ENCODE data around the gene SLC1A7. TPM values are rescaled to one million over a fixed set of nuclear protein-coding genes. Genes with fewer than 3 reads are reported as not detected.

The SLC1A7 gene
- total and polyA plus RNA-seq, 7 donors = 0.16 to 1.6 (median 0.85) TPM; not detected in 1

GRCh38 chr1:53071915-53072314, 70.5 kb downstream of the SLC1A7 start:
- Histone ChIP-seq H3K9me3 (no peaks in the 10 kb centered on the region), H3K4me3 (no peak overlapping the region), H3K27ac (no peak overlapping the region), H3K4me1 (peaks cover 0 to 6% (median under 1%) of the 10 kb centered on the region in 4 donors), H3K36me3 (peaks cover 1 to 28% (median 8%) of the 10 kb centered on the region in 4 donors), H3K27me3 (no peaks in the 10 kb centered on the region)
- no peak for DNase-seq
- TF ChIP-seq CTCF (IDR thresholded peaks at IDR 0.05) (no peak), EP300 (IDR thresholded peaks at IDR 0.05) (no peak), POLR2A (IDR thresholded peaks at IDR 0.05) (no peak), POLR2AphosphoS5 (IDR thresholded peaks at IDR 0.05) (no peak)
- WGBS, 2 donors = 94 to 96% methylated on average over 1 of the region's 1 CpG
- intact Hi-C loops (cut with DNase I) = no loop called here

- Histone ChIP-seq H3K27ac (no peak overlapping the region), H3K4me1 (peaks cover 0 to 12% (median 3%) of the 10 kb centered on the region in 4 donors), H3K4me3 (no peak overlapping the region), H3K27me3 (no peaks in the 10 kb centered on the region), H3K36me3 (peaks cover 0 to 24% (median 8%) of the 10 kb centered on the region in 4 donors), H3K9me3 (no peaks in the 10 kb centered on the region)
- TF ChIP-seq POLR2AphosphoS5 (IDR thresholded peaks at IDR 0.05) = no peak
- no peak for TF ChIP-seq CTCF (IDR thresholded peaks at IDR 0.05)
- TF ChIP-seq EP300 (IDR thresholded peaks at IDR 0.05) = no peak
- TF ChIP-seq POLR2A (IDR thresholded peaks at IDR 0.05) = no peak
- 88 to 90% methylated on average over 17 of the region's 17 CpGs for WGBS, 2 donors
- DNase-seq = peak; percentile 60
- intact Hi-C loops (cut with DNase I) = no loop called here
These were observed 71.1 kb downstream of the SLC1A7 start for GRCh38 chr1:53071167-53071865.

DNA sequence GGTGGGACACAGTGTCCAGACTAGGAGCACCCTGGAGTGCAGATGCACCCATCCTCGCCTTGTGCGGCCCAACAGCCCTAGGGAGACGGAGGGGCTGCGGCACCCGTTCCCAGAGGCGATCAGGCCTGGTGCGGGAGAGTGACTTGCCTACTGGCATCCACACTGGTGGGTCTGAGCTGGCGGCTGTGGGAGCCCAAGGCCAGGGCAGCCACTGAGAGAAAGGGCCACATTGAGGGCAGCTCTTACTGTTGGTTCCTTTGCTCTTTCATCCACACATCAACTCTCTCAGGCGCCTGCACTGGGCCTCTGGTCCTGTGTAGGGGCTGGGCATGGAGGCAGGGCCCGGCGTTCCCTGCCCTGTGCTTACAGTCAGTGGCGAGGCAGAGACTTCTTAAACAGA, 71.8 kb downstream of the SLC1A7 start:
- Histone ChIP-seq H3K9me3 (no peaks in the 10 kb centered on the region), H3K4me1 (peaks cover 0 to 18% (median 3%) of the 10 kb centered on the region in 4 donors), H3K36me3 (peaks cover 0 to 24% (median 8%) of the 10 kb centered on the region in 4 donors), H3K4me3 (no peak overlapping the region), H3K27me3 (no peaks in the 10 kb centered on the region), H3K27ac (no peak overlapping the region)
- DNase-seq = peak; percentile 50
- 96% methylated on average over 12 of the region's 12 CpGs for WGBS, 2 donors
- TF ChIP-seq EP300 (IDR thresholded peaks at IDR 0.05) (no peak), POLR2AphosphoS5 (IDR thresholded peaks at IDR 0.05) (no peak)
- intact Hi-C loops (cut with DNase I) = no loop called here

DNA sequence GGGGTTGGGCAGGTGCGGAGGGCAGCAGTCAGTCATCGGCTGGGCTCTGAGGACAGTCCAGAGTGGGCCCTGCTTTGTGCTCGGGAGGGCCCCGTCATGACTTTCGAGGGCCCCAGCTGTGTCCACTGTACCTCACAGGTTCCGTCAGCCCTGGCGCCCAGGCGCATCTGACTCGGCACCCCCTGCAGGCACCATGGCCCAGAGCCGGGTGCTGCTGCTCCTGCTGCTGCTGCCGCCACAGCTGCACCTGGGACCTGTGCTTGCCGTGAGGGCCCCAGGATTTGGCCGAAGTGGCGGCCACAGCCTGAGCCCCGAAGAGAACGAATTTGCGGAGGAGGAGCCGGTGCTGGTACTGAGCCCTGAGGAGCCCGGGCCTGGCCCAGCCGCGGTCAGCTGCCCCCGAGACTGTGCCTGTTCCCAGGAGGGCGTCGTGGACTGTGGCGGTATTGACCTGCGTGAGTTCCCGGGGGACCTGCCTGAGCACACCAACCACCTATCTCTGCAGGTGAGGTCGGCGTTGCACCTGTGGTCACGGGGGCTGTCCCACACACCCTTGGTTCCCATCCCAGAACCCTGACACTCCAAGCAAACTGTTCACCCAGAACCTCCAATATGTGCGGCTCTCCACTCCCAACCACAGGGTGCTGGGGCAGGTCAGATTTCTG, 72.6 kb downstream of the SLC1A7 start:
- Histone ChIP-seq H3K36me3 (peaks cover 0 to 24% (median 8%) of the 10 kb centered on the region in 4 donors), H3K27ac (no peak overlapping the region), H3K4me1 (peaks cover 0 to 18% (median 3%) of the 10 kb centered on the region in 4 donors), H3K4me3 (no peak overlapping the region), H3K27me3 (no peaks in the 10 kb centered on the region), H3K9me3 (no peaks in the 10 kb centered on the region)
- peak; percentile 61 for DNase-seq
- 92 to 93% methylated on average over 31 of the region's 31 CpGs for WGBS, 2 donors
- TF ChIP-seq POLR2A (IDR thresholded peaks at IDR 0.05) (no peak), POLR2AphosphoS5 (IDR thresholded peaks at IDR 0.05) (no peak), EP300 (IDR thresholded peaks at IDR 0.05) (no peak), CTCF (IDR thresholded peaks at IDR 0.05) (no peak)
- intact Hi-C loops (cut with DNase I) = no loop called here

GRCh38 chr1:53069265-53069662, 73.2 kb downstream of the SLC1A7 start:
- intact Hi-C loops (cut with DNase I) = no loop called here
- no peak overlapping the region for H3K27ac ChIP-seq
- no peaks in the 10 kb centered on the region for H3K9me3 ChIP-seq
- peaks cover 0 to 24% (median 8%) of the 10 kb centered on the region in 4 donors for H3K36me3 ChIP-seq
- TF ChIP-seq POLR2AphosphoS5 (IDR thresholded peaks at IDR 0.05) (no peak), EP300 (IDR thresholded peaks at IDR 0.05) (no peak), POLR2A (IDR thresholded peaks at IDR 0.05) (no peak), CTCF (IDR thresholded peaks at IDR 0.05) (no peak)
- WGBS, 2 donors = 84 to 88% methylated on average over 7 of the region's 7 CpGs
- no peak overlapping the region for H3K4me3 ChIP-seq
- H3K4me1 ChIP-seq = peaks cover 0 to 23% (median 3%) of the 10 kb centered on the region in 4 donors
- peak; percentile 52 for DNase-seq
- no peaks in the 10 kb centered on the region for H3K27me3 ChIP-seq

Data from sigmoid colon (tissue), 7 donors.